GM18505 (cell line): ENCODE results near the gene NVL.
"Not testable (repeated sequence)": the region's sequence is repeated elsewhere in the genome, so short reads cannot be mapped to it uniquely, and the experiment has no call there.

Experiments
- ATAC-seq: cut with Tn5 transposase; IDR thresholded peaks from one replicate; pipeline ENCODE4 v1.9.1; 2021; ENCODE audit not compliant: unreplicated experiment
- POLR2A ChIP-seq: IDR thresholded peaks from 4 replicates; pipeline ENCODE4 v1.6.1; 2011; ENCODE audit warnings: borderline replicate concordance; ENCODE audit not compliant: insufficient read depth, insufficient read length; ENCODE audit errors: extremely low read depth

NVL gene

GRCh38 chr1:224329842-224330753 lies at the start of gene NVL:
Gene NVL, minus strand, starts transcription at chr1:224330172. Its CDS starts 45 bp downstream, at chr1:224330127.
- peak; percentile 73 for ATAC-seq
- TF ChIP-seq POLR2A, result peak; percentile 88

- ATAC-seq, result peak; percentile 34
- TF ChIP-seq POLR2A, result no peak
Observed at GRCh38 chr1:224378855-224379631, 49.1 kb upstream of the NVL start.

GRCh38 chr1:224377676-224378006 lies 47.7 kb upstream of the NVL start:
- ATAC-seq, result peak; percentile 50
- TF ChIP-seq POLR2A, result no peak

GRCh38 chr1:224375059-224375458 lies 45.1 kb upstream of the NVL start:
- no peak for TF ChIP-seq POLR2A
- ATAC-seq, result no peak

- no peak for ATAC-seq
- no peak for TF ChIP-seq POLR2A
Observed at GRCh38 chr1:224373008-224373590, 43.1 kb upstream of the NVL start.

GRCh38 chr1:224368409-224368808 lies 38.4 kb upstream of the NVL start:
- TF ChIP-seq POLR2A, result no peak
- ATAC-seq, result peak; percentile 77

- TF ChIP-seq POLR2A, result no peak
- ATAC-seq, result no peak
Observed at GRCh38 chr1:224359207-224359606, 29.2 kb upstream of the NVL start.

GRCh38 chr1:224358237-224358636 lies 28.3 kb upstream of the NVL start:
- ATAC-seq, result no peak
- no peak for TF ChIP-seq POLR2A

GRCh38 chr1:224357626-224358124 lies 27.7 kb upstream of the NVL start:
- TF ChIP-seq POLR2A, result no peak
- no peak for ATAC-seq

GRCh38 chr1:224356685-224357625 lies 27.0 kb upstream of the NVL start, which contains the start of gene CNIH4:
Gene CNIH4, plus strand, starts transcription at chr1:224356879. Its CDS starts 46 bp downstream, at chr1:224356925.
- peak; percentile 85 for TF ChIP-seq POLR2A
- ATAC-seq, result peak; percentile 96

GRCh38 chr1:224353975-224354925 lies 24.3 kb upstream of the NVL start:
- TF ChIP-seq POLR2A, result no peak
- ATAC-seq, result no peak

GRCh38 chr1:224352436-224353085 lies 22.6 kb upstream of the NVL start:
- ATAC-seq, result not testable (repeated sequence)

- ATAC-seq, result not testable (repeated sequence)
Observed at GRCh38 chr1:224349716-224350115, 19.7 kb upstream of the NVL start.
